ENCODE measurements around the gene RAB44. TPM values are rescaled to one million over a fixed set of nuclear protein-coding genes. Genes with fewer than 3 reads are reported as not detected.
"Not testable (repeated sequence)": the region's sequence is repeated elsewhere in the genome, so short reads cannot be mapped to it uniquely, and the experiment has no call there.

The RAB44 gene
- total RNA-seq = 1 to 10 TPM in 1 of 4 donors, under 1 TPM in 3; 0.30 to 1.0 (median 0.63) TPM

- Histone ChIP-seq H3K27me3 (no peaks in the 10 kb centered on the region), H3K4me3 (no peak within 1 kb of the TSS), H3K9me3 (no peaks in the 10 kb centered on the region), H3K36me3 (no peaks in the 10 kb centered on the region), H3K27ac (no peak within 1 kb of the TSS), H3K4me1 (peaks cover 0 to 5% (median 2%) of the 10 kb centered on the region in 4 donors)
- WGBS, 2 donors = 78 to 82% methylated on average over 7 of the region's 7 CpGs
- DNase-seq (ENCODE audit: low spot score in 2 of 2) = no peak
- no peak for TF ChIP-seq EP300 (IDR thresholded peaks at IDR 0.05)
- no peak for TF ChIP-seq CTCF (IDR thresholded peaks at IDR 0.05)
- TF ChIP-seq POLR2A (IDR thresholded peaks at IDR 0.05) = no peak
Measured at GRCh38 chr6:36697481-36697903, at the start of gene RAB44. Gene RAB44, plus strand, starts transcription at chr6:36697826. Its CDS starts 6,410 bp downstream, at chr6:36704236.

- Histone ChIP-seq H3K27me3 (no peaks in the 10 kb centered on the region), H3K27ac (no peak overlapping the region), H3K9me3 (no peaks in the 10 kb centered on the region), H3K4me1 (peaks cover 0 to 12% (median 0%) of the 10 kb centered on the region in 4 donors), H3K36me3 (no peaks in the 10 kb centered on the region), H3K4me3 (no peak overlapping the region)
- DNase-seq (ENCODE audit: low spot score in 2 of 2) = no peak
- 81 to 82% methylated on average over 3 of the region's 3 CpGs for WGBS, 2 donors
- no peak for TF ChIP-seq POLR2A (IDR thresholded peaks at IDR 0.05)
- no peak for TF ChIP-seq CTCF (IDR thresholded peaks at IDR 0.05)
- no peak for TF ChIP-seq EP300 (IDR thresholded peaks at IDR 0.05)
Measured at GRCh38 chr6:36649086-36649485, 48.5 kb upstream of the RAB44 start.

GRCh38 chr6:36649701-36650484, 47.7 kb upstream of the RAB44 start:
- WGBS, 2 donors = 55 to 56% methylated on average over 13 of the region's 13 CpGs
- Histone ChIP-seq H3K27me3 (no peaks in the 10 kb centered on the region), H3K9me3 (no peaks in the 10 kb centered on the region), H3K4me1 (peaks cover 0 to 12% (median 0%) of the 10 kb centered on the region in 4 donors), H3K27ac (no peak overlapping the region), H3K4me3 (no peak overlapping the region), H3K36me3 (no peaks in the 10 kb centered on the region)
- TF ChIP-seq POLR2A (IDR thresholded peaks at IDR 0.05) = no peak
- no peak for DNase-seq (ENCODE audit: low spot score in 2 of 2)

- no peak overlapping the region for H3K4me3 ChIP-seq
- 28 to 31% methylated on average over 2 of the region's 2 CpGs for WGBS, 2 donors
- H3K9me3 ChIP-seq = no peaks in the 10 kb centered on the region
- no peaks in the 10 kb centered on the region for H3K36me3 ChIP-seq
- no peak overlapping the region for H3K27ac ChIP-seq
- peaks cover 0 to 12% (median 0%) of the 10 kb centered on the region in 4 donors for H3K4me1 ChIP-seq
- H3K27me3 ChIP-seq = no peaks in the 10 kb centered on the region
- TF ChIP-seq POLR2A (IDR thresholded peaks at IDR 0.05) (no peak), CTCF (IDR thresholded peaks at IDR 0.05) (no peak), EP300 (IDR thresholded peaks at IDR 0.05) (peak in 1 of 2 donors; percentile 14)
- DNase-seq (ENCODE audit: low spot score in 2 of 2) = no peak
Measured at GRCh38 chr6:36650848-36651478, 46.7 kb upstream of the RAB44 start.

- Histone ChIP-seq H3K27ac (no peak overlapping the region), H3K36me3 (no peaks in the 10 kb centered on the region), H3K27me3 (no peaks in the 10 kb centered on the region), H3K4me1 (peaks cover 0 to 12% (median 0%) of the 10 kb centered on the region in 4 donors), H3K9me3 (no peaks in the 10 kb centered on the region), H3K4me3 (no peak overlapping the region)
- TF ChIP-seq POLR2A (IDR thresholded peaks at IDR 0.05) = no peak
- no peak for TF ChIP-seq CTCF (IDR thresholded peaks at IDR 0.05)
- no peak for TF ChIP-seq EP300 (IDR thresholded peaks at IDR 0.05)
- no peak for DNase-seq (ENCODE audit: low spot score in 2 of 2)
- WGBS, 2 donors = 91 to 93% methylated on average over 11 of the region's 11 CpGs
Measured at GRCh38 chr6:36651659-36652379, 45.8 kb upstream of the RAB44 start.

- not testable (repeated sequence) for H3K27ac ChIP-seq; H3K4me3 ChIP-seq; H3K9me3 ChIP-seq; H3K36me3 ChIP-seq; DNase-seq (ENCODE audit: low spot score in 2 of 2); H3K27me3 ChIP-seq
- 69 to 74% methylated on average over 5 of the region's 5 CpGs for WGBS, 2 donors
- H3K4me1 ChIP-seq = peaks cover 0 to 15% (median 0%) of the 10 kb centered on the region in 4 donors
Measured at GRCh38 chr6:36654469-36654868, 43.2 kb upstream of the RAB44 start.

All from tibial nerve (tissue), 4 donors.